ENCODE measurements around the gene SLC9A9.

The SLC9A9 gene

GRCh38 chr3:143221446-143221845, 626.8 kb downstream of the SLC9A9 start:
- H3K27me3 ChIP-seq (ENCODE audit: insufficient read depth, low read length, poor library complexity), result no peaks in the 10 kb centered on the region

GRCh38 chr3:143220741-143221140, 627.5 kb downstream of the SLC9A9 start:
- H3K79me1 ChIP-seq (ENCODE audit: low read length), result no peaks in the 10 kb centered on the region
- H4K8ac ChIP-seq (ENCODE audit: low read depth, low read length), result no peak overlapping the region
- no peak overlapping the region for H2BK5ac ChIP-seq (ENCODE audit: low read length)
- H3K79me2 ChIP-seq (ENCODE audit: control insufficient read depth, insufficient read depth, low read length), result no peaks in the 10 kb centered on the region
- no peak overlapping the region for H3K4me2 ChIP-seq (ENCODE audit: low read length)
- no peak overlapping the region for H2AK5ac ChIP-seq (ENCODE audit: low read length)
- H3K36me3 ChIP-seq (ENCODE audit: control insufficient read depth, insufficient read depth, low read length), result no peaks in the 10 kb centered on the region
- H4K5ac ChIP-seq (ENCODE audit: low read length), result no peak overlapping the region
- no peak overlapping the region for H3K18ac ChIP-seq (ENCODE audit: low read length)
- no peak overlapping the region for H3K4me3 ChIP-seq (ENCODE audit: low read length)
- no peak overlapping the region for H2BK120ac ChIP-seq (ENCODE audit: low read depth, low read length)
- no peak overlapping the region for H3K27ac ChIP-seq (ENCODE audit: low read depth, low read length)
- no peak overlapping the region for H3K56ac ChIP-seq (ENCODE audit: low read length)
- DNase-seq, result no peak
- no peak overlapping the region for H3K4ac ChIP-seq (ENCODE audit: low read depth, low read length)
- WGBS (ENCODE audit: extremely low coverage, insufficient coverage, low lambda C conversion rate), result no CpG with 5 or more reads among the region's 3 CpGs
- no peaks in the 10 kb centered on the region for H3K27me3 ChIP-seq (ENCODE audit: insufficient read depth, low read length, poor library complexity)
- H3K4me1 ChIP-seq (ENCODE audit: control insufficient read depth, low read depth, low read length), result no peaks in the 10 kb centered on the region
- H3K23ac ChIP-seq (ENCODE audit: low read length), result no peak overlapping the region
- H3K9ac ChIP-seq (ENCODE audit: low read length), result no peak overlapping the region
- H2BK15ac ChIP-seq (replicated peaks; ENCODE audit: low read depth), result no peak overlapping the region

More at GRCh38 chr3:143221446-143221845, 626.8 kb downstream of the SLC9A9 start:
- H3K4me3 ChIP-seq (ENCODE audit: low read length), result no peak overlapping the region
- no peak overlapping the region for H3K4ac ChIP-seq (ENCODE audit: low read depth, low read length)
- no peak overlapping the region for H3K9ac ChIP-seq (ENCODE audit: low read length)
- H2BK5ac ChIP-seq (ENCODE audit: low read length), result no peak overlapping the region
- no peaks in the 10 kb centered on the region for H3K79me2 ChIP-seq (ENCODE audit: control insufficient read depth, insufficient read depth, low read length)
- H2BK15ac ChIP-seq (replicated peaks; ENCODE audit: low read depth), result no peak overlapping the region
- H3K79me1 ChIP-seq (ENCODE audit: low read length), result no peaks in the 10 kb centered on the region
- no peak overlapping the region for H3K4me2 ChIP-seq (ENCODE audit: low read length)
- H2BK120ac ChIP-seq (ENCODE audit: low read depth, low read length), result no peak overlapping the region
- H2AK5ac ChIP-seq (ENCODE audit: low read length), result no peak overlapping the region
- no peak overlapping the region for H3K56ac ChIP-seq (ENCODE audit: low read length)
- no peak overlapping the region for H3K18ac ChIP-seq (ENCODE audit: low read length)
- WGBS (ENCODE audit: extremely low coverage, insufficient coverage, low lambda C conversion rate), result no CpG with 5 or more reads among the region's 3 CpGs
- H4K5ac ChIP-seq (ENCODE audit: low read length), result no peak overlapping the region
- no peaks in the 10 kb centered on the region for H3K4me1 ChIP-seq (ENCODE audit: control insufficient read depth, low read depth, low read length)
- no peak overlapping the region for H3K23ac ChIP-seq (ENCODE audit: low read length)
- DNase-seq, result no peak
- H3K27ac ChIP-seq (ENCODE audit: low read depth, low read length), result no peak overlapping the region
- H3K36me3 ChIP-seq (ENCODE audit: control insufficient read depth, insufficient read depth, low read length), result no peaks in the 10 kb centered on the region
- no peak overlapping the region for H4K8ac ChIP-seq (ENCODE audit: low read depth, low read length)

GRCh38 chr3:143218166-143218835, 630.0 kb downstream of the SLC9A9 start:
- Histone ChIP-seq H3K36me3 (ENCODE audit: control insufficient read depth, insufficient read depth, low read length) (no peaks in the 10 kb centered on the region), H3K9ac (ENCODE audit: low read length) (no peak overlapping the region), H3K56ac (ENCODE audit: low read length) (no peak overlapping the region), H2BK120ac (ENCODE audit: low read depth, low read length) (no peak overlapping the region), H2AK5ac (ENCODE audit: low read length) (no peak overlapping the region), H3K27ac (ENCODE audit: low read depth, low read length) (no peak overlapping the region), H3K4me2 (ENCODE audit: low read length) (no peak overlapping the region), H4K8ac (ENCODE audit: low read depth, low read length) (no peak overlapping the region), H3K23ac (ENCODE audit: low read length) (no peak overlapping the region), H3K18ac (ENCODE audit: low read length) (no peak overlapping the region), H2BK15ac (replicated peaks; ENCODE audit: low read depth) (no peak overlapping the region), H2BK5ac (ENCODE audit: low read length) (no peak overlapping the region), H3K79me1 (ENCODE audit: low read length) (no peaks in the 10 kb centered on the region), H3K79me2 (ENCODE audit: control insufficient read depth, insufficient read depth, low read length) (no peaks in the 10 kb centered on the region), H3K27me3 (ENCODE audit: insufficient read depth, low read length, poor library complexity) (no peaks in the 10 kb centered on the region), H3K4ac (ENCODE audit: low read depth, low read length) (no peak overlapping the region), H3K4me1 (ENCODE audit: control insufficient read depth, low read depth, low read length) (no peaks in the 10 kb centered on the region), H3K4me3 (ENCODE audit: low read length) (no peak overlapping the region), H4K5ac (ENCODE audit: low read length) (no peak overlapping the region)
- WGBS (ENCODE audit: extremely low coverage, insufficient coverage, low lambda C conversion rate), result no CpG with 5 or more reads among the region's 2 CpGs
- no peak for DNase-seq

GRCh38 chr3:143217283-143217682, 631.0 kb downstream of the SLC9A9 start:
- Histone ChIP-seq H3K36me3 (ENCODE audit: control insufficient read depth, insufficient read depth, low read length) (no peaks in the 10 kb centered on the region), H3K79me2 (ENCODE audit: control insufficient read depth, insufficient read depth, low read length) (no peaks in the 10 kb centered on the region), H3K9ac (ENCODE audit: low read length) (no peak overlapping the region), H3K27ac (ENCODE audit: low read depth, low read length) (no peak overlapping the region), H3K4me1 (ENCODE audit: control insufficient read depth, low read depth, low read length) (no peaks in the 10 kb centered on the region), H2BK5ac (ENCODE audit: low read length) (no peak overlapping the region), H3K79me1 (ENCODE audit: low read length) (no peaks in the 10 kb centered on the region), H3K56ac (ENCODE audit: low read length) (no peak overlapping the region), H3K4me2 (ENCODE audit: low read length) (no peak overlapping the region), H3K4me3 (ENCODE audit: low read length) (no peak overlapping the region), H2BK120ac (ENCODE audit: low read depth, low read length) (no peak overlapping the region), H4K8ac (ENCODE audit: low read depth, low read length) (no peak overlapping the region), H3K4ac (ENCODE audit: low read depth, low read length) (no peak overlapping the region), H2BK15ac (replicated peaks; ENCODE audit: low read depth) (no peak overlapping the region), H3K18ac (ENCODE audit: low read length) (no peak overlapping the region), H3K27me3 (ENCODE audit: insufficient read depth, low read length, poor library complexity) (no peaks in the 10 kb centered on the region), H2AK5ac (ENCODE audit: low read length) (no peak overlapping the region), H3K23ac (ENCODE audit: low read length) (no peak overlapping the region), H4K5ac (ENCODE audit: low read length) (no peak overlapping the region)
- no peak for DNase-seq

GRCh38 chr3:143216709-143217182, 631.5 kb downstream of the SLC9A9 start:
- no peak overlapping the region for H3K23ac ChIP-seq (ENCODE audit: low read length)
- H3K79me2 ChIP-seq (ENCODE audit: control insufficient read depth, insufficient read depth, low read length), result no peaks in the 10 kb centered on the region
- no peaks in the 10 kb centered on the region for H3K36me3 ChIP-seq (ENCODE audit: control insufficient read depth, insufficient read depth, low read length)
- H3K27ac ChIP-seq (ENCODE audit: low read depth, low read length), result no peak overlapping the region
- no peak overlapping the region for H2AK5ac ChIP-seq (ENCODE audit: low read length)
- no peaks in the 10 kb centered on the region for H3K4me1 ChIP-seq (ENCODE audit: control insufficient read depth, low read depth, low read length)
- no peak overlapping the region for H3K56ac ChIP-seq (ENCODE audit: low read length)
- no peak overlapping the region for H2BK5ac ChIP-seq (ENCODE audit: low read length)
- H2BK15ac ChIP-seq (replicated peaks; ENCODE audit: low read depth), result no peak overlapping the region
- no peak overlapping the region for H3K9ac ChIP-seq (ENCODE audit: low read length)
- no peak overlapping the region for H2BK120ac ChIP-seq (ENCODE audit: low read depth, low read length)
- H3K18ac ChIP-seq (ENCODE audit: low read length), result no peak overlapping the region
- H3K4ac ChIP-seq (ENCODE audit: low read depth, low read length), result no peak overlapping the region
- no peak overlapping the region for H4K8ac ChIP-seq (ENCODE audit: low read depth, low read length)
- no peaks in the 10 kb centered on the region for H3K79me1 ChIP-seq (ENCODE audit: low read length)
- H4K5ac ChIP-seq (ENCODE audit: low read length), result no peak overlapping the region
- no peaks in the 10 kb centered on the region for H3K27me3 ChIP-seq (ENCODE audit: insufficient read depth, low read length, poor library complexity)
- H3K4me2 ChIP-seq (ENCODE audit: low read length), result no peak overlapping the region
- no CpG with 5 or more reads among the region's 3 CpGs for WGBS (ENCODE audit: extremely low coverage, insufficient coverage, low lambda C conversion rate)
- no peak for DNase-seq
- no peak overlapping the region for H3K4me3 ChIP-seq (ENCODE audit: low read length)
